ENCODE measurements around the gene LRFN3.

The LRFN3 gene

DNA sequence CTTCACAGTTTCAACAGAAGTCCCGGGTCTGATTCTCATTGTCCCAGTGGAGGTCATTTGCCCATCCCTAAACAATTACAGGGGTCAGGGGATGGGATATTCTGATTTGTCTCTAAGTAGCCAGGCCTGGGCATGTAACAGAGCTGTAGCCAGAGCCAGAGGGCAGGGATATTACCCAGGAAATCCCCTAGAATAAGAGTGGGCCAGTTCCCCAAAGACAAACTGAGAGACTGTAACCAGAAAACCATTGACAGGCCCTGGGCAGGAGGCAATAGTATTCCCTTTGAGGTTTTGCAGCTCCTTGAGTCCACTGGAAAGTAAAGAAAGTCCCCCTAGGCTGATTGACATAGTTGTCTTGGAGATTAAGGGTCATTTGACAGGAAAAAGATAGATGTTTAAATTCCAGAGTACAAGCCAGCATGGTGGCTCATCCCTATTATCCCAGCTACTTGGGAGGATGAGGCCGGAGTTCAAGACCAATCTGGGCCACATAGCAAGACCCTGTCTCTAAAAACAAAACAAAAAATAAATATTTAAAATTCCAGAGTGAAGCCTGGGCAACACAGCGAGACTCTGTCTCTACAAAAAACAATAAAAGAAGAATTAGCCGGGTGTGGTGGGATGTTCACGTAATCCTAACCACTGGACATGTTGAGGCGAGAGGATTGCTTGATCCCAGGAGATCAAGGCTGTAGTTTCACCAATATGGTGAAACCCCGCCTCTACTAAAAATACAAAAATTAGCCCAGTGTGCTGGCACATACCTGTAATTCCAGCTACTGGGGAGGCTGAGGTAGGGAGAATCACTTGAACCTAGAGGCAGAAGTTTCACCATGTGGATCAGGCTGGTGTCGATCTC lies 57.0 kb downstream of the LRFN3 start:
- DNase-seq = no peak
- intact Hi-C loops (cut with DNase I) = no loop called here

DNA sequence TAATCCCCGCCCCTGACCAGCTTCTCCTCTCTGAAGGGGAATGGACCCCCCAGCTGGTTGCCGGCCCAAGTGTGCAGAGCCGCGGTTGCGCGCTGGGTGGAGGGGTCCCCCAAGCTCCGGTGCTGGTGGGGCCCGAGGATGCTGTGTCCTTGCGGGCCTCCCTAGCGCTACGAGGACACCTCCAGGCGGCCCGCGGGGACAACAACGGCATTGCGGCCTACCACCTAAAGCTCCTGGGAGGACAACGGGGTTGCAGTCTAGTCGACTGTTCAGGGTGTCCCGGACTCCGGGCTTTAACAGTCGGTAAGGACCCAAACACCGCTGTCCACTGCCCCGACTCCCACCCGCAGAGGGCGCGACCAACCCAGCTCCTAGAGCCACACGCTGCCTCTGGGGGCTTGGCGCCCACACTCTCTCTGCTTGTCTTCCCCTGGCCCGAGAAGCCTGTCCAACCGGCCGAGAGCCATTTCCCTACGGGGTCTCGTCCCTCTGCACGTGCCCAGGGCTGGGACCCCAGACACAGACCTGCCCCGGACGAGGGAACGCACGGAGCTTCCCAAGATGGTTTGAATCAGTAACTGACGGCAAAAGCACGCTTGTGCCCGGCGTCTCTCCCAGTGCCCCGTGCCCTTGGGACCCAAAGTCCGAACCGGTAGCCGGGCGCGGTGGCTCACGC lies 57.9 kb downstream of the LRFN3 start:
- peak in 5 of 10 donors; percentile 31 to 88 (median 37) for DNase-seq
- intact Hi-C loops (cut with DNase I) = no loop called here

All from posterior cingulate gyrus (tissue), 11 donors.